Measurements from ENCODE around the gene PPDPF. TPM values are rescaled to one million over a fixed set of nuclear protein-coding genes. Genes with fewer than 3 reads are reported as not detected.

Gene PPDPF
- total RNA-seq, 4 donors from 2014 or later, result 35.8 to 200 (median 88.6) TPM

GRCh38 chr20:63562461-63563224 is 42.1 kb downstream of the PPDPF start:
- Histone ChIP-seq H3K27ac (no peak overlapping the region), H3K9me3 (no peaks in the 10 kb centered on the region), H3K4me1 (no peaks in the 10 kb centered on the region), H3K36me3 (no peaks in the 10 kb centered on the region), H3K27me3 (no peaks in the 10 kb centered on the region), H3K4me3 (no peak overlapping the region)
- TF ChIP-seq POLR2A (IDR thresholded peaks at IDR 0.05) (no peak), CTCF (IDR thresholded peaks at IDR 0.05) (no peak)
- DNase-seq, result no peak
- intact Hi-C loops (cut with DNase I; ENCODE audit: low total_unique reads), result no loop called here

- intact Hi-C loops (cut with DNase I; ENCODE audit: low total_unique reads), result no loop called here
- H3K27me3 ChIP-seq, result no peaks in the 10 kb centered on the region
- no peak overlapping the region for H3K4me3 ChIP-seq
- no peaks in the 10 kb centered on the region for H3K36me3 ChIP-seq
- no peak for DNase-seq
- no peak overlapping the region for H3K27ac ChIP-seq
- no peaks in the 10 kb centered on the region for H3K9me3 ChIP-seq
- H3K4me1 ChIP-seq, result no peaks in the 10 kb centered on the region
- no peak for TF ChIP-seq POLR2A (IDR thresholded peaks at IDR 0.05)
- no peak for TF ChIP-seq CTCF (IDR thresholded peaks at IDR 0.05)
These were observed 42.8 kb downstream of the PPDPF start for GRCh38 chr20:63563225-63563935.

- H3K27ac ChIP-seq, result no peak overlapping the region
- no peak for DNase-seq
- no peaks in the 10 kb centered on the region for H3K27me3 ChIP-seq
- H3K4me1 ChIP-seq, result no peaks in the 10 kb centered on the region
- TF ChIP-seq POLR2A (IDR thresholded peaks at IDR 0.05) (no peak), CTCF (IDR thresholded peaks at IDR 0.05) (no peak)
- no peaks in the 10 kb centered on the region for H3K36me3 ChIP-seq
- H3K4me3 ChIP-seq, result no peak overlapping the region
- H3K9me3 ChIP-seq, result no peaks in the 10 kb centered on the region
- intact Hi-C loops (cut with DNase I; ENCODE audit: low total_unique reads), result no loop called here
These were observed 43.7 kb downstream of the PPDPF start for GRCh38 chr20:63564036-63564810.

GRCh38 chr20:63565021-63565698 is 44.6 kb downstream of the PPDPF start:
- Histone ChIP-seq H3K27ac (no peak overlapping the region), H3K9me3 (no peaks in the 10 kb centered on the region), H3K36me3 (no peaks in the 10 kb centered on the region), H3K4me3 (no peak overlapping the region), H3K4me1 (no peaks in the 10 kb centered on the region), H3K27me3 (no peaks in the 10 kb centered on the region)
- intact Hi-C loops (cut with DNase I; ENCODE audit: low total_unique reads), result no loop called here
- no peak for TF ChIP-seq POLR2A (IDR thresholded peaks at IDR 0.05)
- no peak for TF ChIP-seq CTCF (IDR thresholded peaks at IDR 0.05)
- no peak for DNase-seq

Measured in uterus (tissue), 4 donors.